HUES64 (cell line): ENCODE data around the gene CACNA1C.

Experiments used
- H3K27ac ChIP-seq: 2 replicates; pipeline ENCODE4 v1.7.0; 2013; ENCODE audit warnings: low read depth, low read length, inconsistent platforms
- H3K27me3 ChIP-seq: 2 replicates; pipeline ENCODE4 v1.6.1; 2013; ENCODE audit warnings: mild to moderate bottlenecking, low read length; ENCODE audit not compliant: insufficient read depth
- H3K36me3 ChIP-seq: 2 replicates; pipeline ENCODE4 v1.6.1; 2013; ENCODE audit warnings: mild to moderate bottlenecking, low read length; ENCODE audit not compliant: insufficient read depth
- H3K4me1 ChIP-seq: 2 replicates; pipeline ENCODE4 v1.6.1; 2013; ENCODE audit warnings: mild to moderate bottlenecking, low read length, moderate library complexity; ENCODE audit not compliant: insufficient read depth
- H3K4me3 ChIP-seq: 2 replicates; pipeline ENCODE4 v1.5.1; 2013; ENCODE audit warnings: mild to moderate bottlenecking, low read length, moderate library complexity
- H3K9ac ChIP-seq: 2 replicates; pipeline ENCODE4 v1.6.1; 2013; ENCODE audit warnings: mild to moderate bottlenecking, low read depth, low read length
- H3K9me3 ChIP-seq: 2 replicates; pipeline ENCODE4 v1.6.1; 2013; ENCODE audit warnings: low read depth, low read length; ENCODE audit not compliant: insufficient read depth
- WGBS: fragments of 150-250, 120-280 bp; methylation state at CpG from one replicate; pipeline ENCODE4 v1.1.7; 2013; ENCODE audit warnings: missing lambda C conversion rate; 5-methylcytosine and 5-hydroxymethylcytosine counted together

Gene CACNA1C

GRCh38 chr12:2190085-2190484 is 137.3 kb downstream of the CACNA1C start:
- WGBS = 47% methylated on average over 7 of the region's 9 CpGs
- Histone ChIP-seq H3K9me3 (no peaks in the 10 kb centered on the region), H3K36me3 (no peaks in the 10 kb centered on the region), H3K27me3 (no peaks in the 10 kb centered on the region), H3K27ac (peak overlapping the region; percentile 64), H3K9ac (no peak overlapping the region), H3K4me3 (no peak overlapping the region), H3K4me1 (peaks cover 21% of the 10 kb centered on the region)

GRCh38 chr12:2190896-2191533 is 138.2 kb downstream of the CACNA1C start:
- H3K27ac ChIP-seq = no peak overlapping the region
- H3K4me1 ChIP-seq = peaks cover 21% of the 10 kb centered on the region
- H3K4me3 ChIP-seq = no peak overlapping the region
- no peaks in the 10 kb centered on the region for H3K27me3 ChIP-seq
- H3K9me3 ChIP-seq = no peaks in the 10 kb centered on the region
- 95% methylated on average over 14 of the region's 15 CpGs for WGBS
- H3K36me3 ChIP-seq = no peaks in the 10 kb centered on the region
- H3K9ac ChIP-seq = no peak overlapping the region

GRCh38 chr12:2191534-2192153 is 138.9 kb downstream of the CACNA1C start:
- H3K9me3 ChIP-seq = no peaks in the 10 kb centered on the region
- WGBS = 80% methylated on average over 19 of the region's 19 CpGs
- H3K9ac ChIP-seq = no peak overlapping the region
- no peak overlapping the region for H3K4me3 ChIP-seq
- no peaks in the 10 kb centered on the region for H3K27me3 ChIP-seq
- H3K36me3 ChIP-seq = no peaks in the 10 kb centered on the region
- peaks cover 24% of the 10 kb centered on the region for H3K4me1 ChIP-seq
- H3K27ac ChIP-seq = no peak overlapping the region

- 63% methylated on average over 10 of the region's 10 CpGs for WGBS
Measured at GRCh38 chr12:2192231-2192630, 139.4 kb downstream of the CACNA1C start.

GRCh38 chr12:2194060-2194459 is 141.3 kb downstream of the CACNA1C start:
- Histone ChIP-seq H3K9me3 (no peaks in the 10 kb centered on the region), H3K27ac (no peak overlapping the region), H3K36me3 (no peaks in the 10 kb centered on the region), H3K4me3 (no peak overlapping the region), H3K27me3 (no peaks in the 10 kb centered on the region), H3K4me1 (peaks cover 46% of the 10 kb centered on the region), H3K9ac (no peak overlapping the region)
- 44% methylated on average over 4 of the region's 4 CpGs for WGBS

More at GRCh38 chr12:2192231-2192630, 139.4 kb downstream of the CACNA1C start:
- no peaks in the 10 kb centered on the region for H3K9me3 ChIP-seq
- no peak overlapping the region for H3K27ac ChIP-seq
- H3K4me3 ChIP-seq = no peak overlapping the region
- no peaks in the 10 kb centered on the region for H3K27me3 ChIP-seq
- no peaks in the 10 kb centered on the region for H3K36me3 ChIP-seq
- H3K9ac ChIP-seq = no peak overlapping the region
- peaks cover 30% of the 10 kb centered on the region for H3K4me1 ChIP-seq

GRCh38 chr12:2194571-2194970 is 141.8 kb downstream of the CACNA1C start:
- Histone ChIP-seq H3K9me3 (no peaks in the 10 kb centered on the region), H3K4me1 (peaks cover 46% of the 10 kb centered on the region), H3K36me3 (no peaks in the 10 kb centered on the region), H3K4me3 (no peak overlapping the region), H3K27ac (no peak overlapping the region), H3K27me3 (no peaks in the 10 kb centered on the region), H3K9ac (no peak overlapping the region)
- WGBS = 93% methylated on average over 4 of the region's 4 CpGs

- Histone ChIP-seq H3K9ac (no peak overlapping the region), H3K36me3 (no peaks in the 10 kb centered on the region), H3K9me3 (no peaks in the 10 kb centered on the region), H3K27me3 (no peaks in the 10 kb centered on the region), H3K27ac (no peak overlapping the region), H3K4me3 (no peak overlapping the region), H3K4me1 (peaks cover 41% of the 10 kb centered on the region)
- 70% methylated on average over 5 of the region's 5 CpGs for WGBS
Measured at GRCh38 chr12:2195085-2195484, 142.3 kb downstream of the CACNA1C start.

GRCh38 chr12:2198005-2198501 is 145.3 kb downstream of the CACNA1C start:
- H3K4me3 ChIP-seq = peak overlapping the region; percentile 35
- peak overlapping the region; percentile 32 for H3K9ac ChIP-seq
- H3K27ac ChIP-seq = peak overlapping the region; percentile 56
- no peaks in the 10 kb centered on the region for H3K9me3 ChIP-seq
- no peaks in the 10 kb centered on the region for H3K27me3 ChIP-seq
- H3K4me1 ChIP-seq = peaks cover 30% of the 10 kb centered on the region
- H3K36me3 ChIP-seq = no peaks in the 10 kb centered on the region
- 9% methylated on average over 18 of the region's 18 CpGs for WGBS

GRCh38 chr12:2198542-2198941 is 145.8 kb downstream of the CACNA1C start:
- Histone ChIP-seq H3K9ac (peak overlapping the region; percentile 32), H3K27me3 (no peaks in the 10 kb centered on the region), H3K36me3 (no peaks in the 10 kb centered on the region), H3K9me3 (no peaks in the 10 kb centered on the region), H3K27ac (peak overlapping the region; percentile 56; the same call in 1 of the 2 replicates), H3K4me3 (peak overlapping the region; percentile 35), H3K4me1 (peaks cover 30% of the 10 kb centered on the region)
- 34% methylated on average over 3 of the region's 5 CpGs for WGBS

- WGBS = 89% methylated on average over 7 of the region's 7 CpGs
- no peaks in the 10 kb centered on the region for H3K4me1 ChIP-seq
- H3K4me3 ChIP-seq = no peak overlapping the region
- no peak overlapping the region for H3K27ac ChIP-seq
- H3K9me3 ChIP-seq = no peaks in the 10 kb centered on the region
- no peak overlapping the region for H3K9ac ChIP-seq
- no peaks in the 10 kb centered on the region for H3K27me3 ChIP-seq
- no peaks in the 10 kb centered on the region for H3K36me3 ChIP-seq
Measured at GRCh38 chr12:2205996-2206395, 153.2 kb downstream of the CACNA1C start.

- 89% methylated on average over 13 of the region's 18 CpGs for WGBS
Measured at GRCh38 chr12:2208837-2209635, 156.2 kb downstream of the CACNA1C start.

More at GRCh38 chr12:2208837-2209635, 156.2 kb downstream of the CACNA1C start:
- Histone ChIP-seq H3K4me3 (no peak overlapping the region), H3K9ac (no peak overlapping the region), H3K9me3 (no peaks in the 10 kb centered on the region), H3K4me1 (0 out of 2 replicates have a peak, but pooled peaks cover 5% of the 10 kb centered on the region), H3K36me3 (no peaks in the 10 kb centered on the region), H3K27me3 (no peaks in the 10 kb centered on the region), H3K27ac (no peak overlapping the region)
